Measurements from ENCODE around the gene ANAPC7.
"Not testable (repeated sequence)": the region's sequence is repeated elsewhere in the genome, so short reads cannot be mapped to it uniquely, and the experiment has no call there.

The ANAPC7 gene, protein sequence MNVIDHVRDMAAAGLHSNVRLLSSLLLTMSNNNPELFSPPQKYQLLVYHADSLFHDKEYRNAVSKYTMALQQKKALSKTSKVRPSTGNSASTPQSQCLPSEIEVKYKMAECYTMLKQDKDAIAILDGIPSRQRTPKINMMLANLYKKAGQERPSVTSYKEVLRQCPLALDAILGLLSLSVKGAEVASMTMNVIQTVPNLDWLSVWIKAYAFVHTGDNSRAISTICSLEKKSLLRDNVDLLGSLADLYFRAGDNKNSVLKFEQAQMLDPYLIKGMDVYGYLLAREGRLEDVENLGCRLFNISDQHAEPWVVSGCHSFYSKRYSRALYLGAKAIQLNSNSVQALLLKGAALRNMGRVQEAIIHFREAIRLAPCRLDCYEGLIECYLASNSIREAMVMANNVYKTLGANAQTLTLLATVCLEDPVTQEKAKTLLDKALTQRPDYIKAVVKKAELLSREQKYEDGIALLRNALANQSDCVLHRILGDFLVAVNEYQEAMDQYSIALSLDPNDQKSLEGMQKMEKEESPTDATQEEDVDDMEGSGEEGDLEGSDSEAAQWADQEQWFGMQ

DNA sequence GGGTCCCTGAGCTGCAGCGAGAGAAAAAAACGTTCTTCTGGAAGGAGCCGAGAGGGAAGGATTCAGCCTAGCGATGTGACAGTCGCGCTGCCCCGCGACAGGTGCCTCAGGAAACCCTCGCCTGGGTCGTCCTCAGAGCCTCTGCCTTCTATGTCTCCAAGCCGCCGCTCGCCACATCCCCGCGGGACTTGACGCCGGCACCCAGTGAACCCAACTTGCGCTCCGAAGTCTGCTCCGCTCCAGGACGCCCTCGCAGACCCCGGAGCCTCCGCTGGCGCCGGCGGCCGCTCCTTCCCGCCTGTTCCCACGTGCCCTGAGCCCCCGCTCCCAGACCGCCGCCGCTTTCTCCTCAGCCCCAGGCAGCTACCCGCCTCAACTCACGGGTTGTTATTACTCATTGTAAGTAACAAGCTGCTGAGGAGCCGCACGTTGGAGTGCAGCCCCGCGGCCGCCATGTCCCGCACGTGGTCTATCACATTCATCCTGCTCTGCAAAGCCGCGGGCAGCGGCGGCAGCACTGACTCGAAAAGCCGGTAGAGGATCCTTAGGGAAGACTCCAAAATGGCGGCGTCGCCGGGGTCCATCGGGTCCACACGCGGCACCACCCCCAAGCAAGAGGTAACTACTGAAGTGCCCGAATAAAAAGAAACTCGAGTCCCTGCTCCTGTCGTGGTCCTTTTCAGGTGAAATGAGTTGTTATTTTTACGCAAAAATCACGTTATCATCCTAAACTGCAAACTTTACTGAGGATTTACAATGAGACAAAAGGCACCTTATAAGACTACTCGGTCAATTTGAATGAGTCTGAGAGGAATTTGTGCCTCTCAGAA, at the start of gene ANAPC7:
Gene ANAPC7, minus strand, starts transcription at position 563 of the 830 bp plus-strand sequence. Its CDS starts 81 bp downstream, at position 482.
- DNase-seq (ENCODE audit: low read depth), result peak; percentile 90

DNA sequence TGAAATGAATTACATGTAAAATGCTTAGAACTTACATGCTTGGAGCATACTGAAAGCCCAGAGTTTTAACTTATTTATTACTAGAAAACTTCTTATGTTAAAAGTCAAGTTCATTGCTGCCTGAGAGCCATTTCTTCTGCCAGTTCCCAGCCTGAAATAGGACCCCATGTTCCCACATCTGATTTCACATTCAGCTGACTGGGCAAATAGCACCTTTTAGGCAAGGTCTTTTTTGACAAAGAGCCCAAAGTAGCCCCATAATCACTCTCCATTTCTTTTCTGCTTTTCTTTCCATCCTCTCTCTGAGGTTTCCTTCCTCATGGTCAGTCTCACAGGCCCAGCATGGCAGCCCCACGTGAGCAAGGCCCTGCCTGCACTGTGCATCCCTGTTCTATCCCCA, 47.8 kb upstream of the ANAPC7 start:
- no peak for DNase-seq (ENCODE audit: low read depth)

DNA sequence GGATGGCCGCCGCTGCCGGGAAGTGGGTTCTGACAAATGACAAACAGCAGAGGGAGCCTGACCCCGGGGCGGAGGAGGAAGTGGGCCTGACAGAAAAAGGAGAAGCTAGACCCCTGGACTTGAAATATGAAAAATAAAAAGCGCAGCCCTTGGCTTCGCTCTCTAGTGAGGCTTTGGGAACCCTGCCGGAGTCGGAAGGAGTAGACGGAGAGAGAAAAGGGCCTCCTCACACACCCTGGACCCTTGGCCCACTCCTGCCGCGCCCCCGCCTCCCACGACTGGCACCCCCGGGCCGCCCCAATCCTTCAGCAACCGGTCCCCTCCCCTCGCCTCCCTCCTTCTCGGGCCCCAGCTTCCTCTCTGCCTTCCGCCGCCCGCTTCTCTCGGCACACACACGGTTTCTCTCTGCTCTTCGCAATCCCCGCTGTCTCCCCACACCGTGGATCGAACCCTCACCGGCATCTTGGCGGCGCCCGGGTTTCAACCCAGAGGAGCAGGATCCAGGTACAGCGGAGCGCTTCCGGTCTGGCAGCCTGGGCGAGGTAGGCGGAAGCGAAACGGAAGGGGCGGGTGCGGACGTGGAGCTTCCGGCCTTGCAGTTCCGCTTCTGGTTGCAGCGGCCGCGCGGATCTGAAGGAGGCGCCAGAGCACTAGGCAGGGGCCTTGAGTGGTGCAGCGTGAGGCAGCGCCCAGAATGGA, 46.4 kb upstream of the ANAPC7 start, which contains the start of gene ARPC3:
Gene ARPC3, minus strand, starts transcription at position 539 of the 699 bp plus-strand sequence. Its CDS starts 77 bp downstream, at position 462.
- DNase-seq (ENCODE audit: low read depth), result peak; percentile 95

DNA sequence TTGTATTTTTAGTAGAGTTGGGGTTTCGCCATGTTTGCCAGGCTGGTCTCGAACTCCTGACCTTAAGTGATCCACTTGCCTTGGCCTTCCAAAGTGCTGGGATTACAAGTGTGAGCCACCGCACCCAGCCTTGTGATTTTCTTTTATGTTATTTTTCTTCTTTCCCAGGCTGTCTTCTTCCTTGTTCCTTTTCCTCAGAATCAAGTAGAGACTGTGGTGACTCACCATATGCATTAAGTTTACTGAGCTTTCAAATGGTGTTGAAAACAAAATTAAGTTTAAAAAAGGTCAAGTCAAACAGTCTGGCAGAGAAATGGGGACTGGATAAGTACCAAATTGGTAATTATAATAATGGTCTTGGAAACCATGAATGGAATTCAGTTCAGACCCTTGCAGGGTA, 40.9 kb upstream of the ANAPC7 start:
- DNase-seq (ENCODE audit: low read depth), result no peak

DNA sequence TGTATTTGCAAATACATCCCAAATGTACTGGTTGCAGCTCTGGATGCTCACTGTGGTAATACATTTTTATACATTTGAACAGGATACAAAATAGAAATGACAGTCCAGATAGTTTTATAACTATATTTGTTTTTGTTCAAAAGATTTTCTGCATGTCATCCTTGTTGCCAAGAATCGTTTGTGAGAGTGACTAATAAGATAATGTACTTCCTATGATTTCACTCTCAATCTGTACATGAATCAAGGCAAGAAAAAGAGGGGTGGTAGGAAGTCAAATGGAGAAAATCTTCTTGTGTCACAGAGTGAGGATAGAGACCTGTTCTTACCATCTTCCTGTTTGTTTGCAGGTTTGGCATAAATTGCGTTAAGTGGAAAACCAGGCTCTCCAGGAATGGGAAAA, 32.7 kb upstream of the ANAPC7 start:
- peak; percentile 73 for DNase-seq (ENCODE audit: low read depth)

DNA sequence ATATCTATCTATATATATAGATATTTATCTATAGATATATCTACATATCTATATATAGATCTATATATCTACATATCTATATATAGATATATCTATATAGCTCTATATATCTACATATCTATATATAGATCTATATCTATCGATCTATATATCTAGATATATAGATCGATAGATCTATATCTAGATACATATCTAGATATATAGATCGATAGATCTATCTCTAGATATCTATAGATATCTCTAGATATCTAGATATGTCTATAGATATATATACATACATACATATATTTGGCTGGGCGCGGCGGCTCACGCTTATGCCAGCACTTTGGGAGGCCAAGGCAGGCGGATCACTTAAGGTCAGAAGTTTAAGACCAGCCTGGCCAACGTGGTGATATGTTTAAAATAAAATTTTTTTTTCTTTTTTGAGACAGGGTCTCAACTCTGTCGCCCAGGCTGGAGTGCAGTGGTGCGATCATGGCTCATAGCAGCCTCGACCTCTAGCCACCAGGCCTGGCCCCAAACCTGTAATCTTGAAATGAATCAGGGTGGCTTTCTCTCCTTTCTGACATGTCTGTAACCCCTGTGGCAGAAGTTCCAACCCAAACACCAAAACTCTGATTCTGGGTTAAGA, 28.6 kb upstream of the ANAPC7 start:
- DNase-seq (ENCODE audit: low read depth), result no peak

DNA sequence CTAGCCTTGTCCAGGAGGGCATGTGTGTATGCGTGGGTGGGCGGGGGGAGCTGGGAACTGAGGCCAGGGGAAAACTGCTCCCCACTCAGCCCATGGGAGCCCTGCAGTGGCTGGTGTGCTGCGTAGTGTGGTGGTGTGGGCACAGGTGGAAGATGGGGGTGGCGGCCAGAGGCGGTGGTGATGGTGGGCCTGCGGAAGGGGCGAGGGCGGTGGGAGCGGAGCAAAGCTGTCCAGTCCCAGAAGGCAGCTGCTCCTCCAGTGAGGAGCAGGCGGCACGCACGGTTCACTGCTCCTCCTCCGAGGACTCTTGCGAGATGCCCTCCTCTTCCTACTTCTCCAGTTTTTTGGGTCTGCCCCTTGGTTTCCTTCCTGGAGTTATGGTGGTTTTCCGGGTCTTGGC, 26.2 kb upstream of the ANAPC7 start:
- not testable (repeated sequence) for DNase-seq (ENCODE audit: low read depth)

DNA sequence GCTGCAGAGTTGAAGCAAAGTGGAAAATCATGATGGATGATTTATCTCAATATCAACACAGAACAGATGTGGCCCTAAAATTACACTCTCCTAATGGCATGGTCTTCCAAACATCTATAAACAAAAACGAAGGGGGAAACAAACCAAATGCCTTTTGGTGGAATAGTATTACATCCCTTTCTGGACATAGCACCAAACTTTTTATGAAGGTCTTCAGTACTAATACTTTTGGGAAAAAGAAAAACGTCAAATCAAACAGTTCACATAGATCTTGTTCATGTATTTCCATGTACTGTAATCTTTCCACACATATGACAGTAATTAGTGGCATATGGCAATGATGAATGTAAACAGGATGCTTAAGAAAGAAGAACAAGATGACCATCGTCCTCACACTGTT, 22.9 kb upstream of the ANAPC7 start:
- DNase-seq (ENCODE audit: low read depth), result no peak

DNA sequence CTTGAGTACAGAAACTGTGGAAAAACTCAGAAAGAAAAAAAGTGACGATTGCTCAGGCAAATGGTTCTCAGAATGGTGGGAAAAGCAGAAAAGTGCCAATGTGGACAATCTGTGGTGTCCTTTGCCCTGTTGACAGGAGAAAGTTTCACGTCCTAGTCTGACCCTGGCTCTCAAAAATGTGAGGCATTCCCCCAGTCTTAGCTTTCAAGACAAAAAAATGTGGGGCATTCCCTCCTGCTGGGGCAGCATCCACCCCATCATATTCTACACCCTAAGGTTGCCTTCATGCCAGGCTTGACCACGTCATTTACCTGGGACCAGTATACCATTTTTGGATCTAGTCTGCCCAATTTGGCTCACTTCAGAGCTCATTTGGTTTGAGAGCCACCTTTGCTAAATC, 20.7 kb upstream of the ANAPC7 start:
- DNase-seq (ENCODE audit: low read depth), result peak; percentile 16

DNA sequence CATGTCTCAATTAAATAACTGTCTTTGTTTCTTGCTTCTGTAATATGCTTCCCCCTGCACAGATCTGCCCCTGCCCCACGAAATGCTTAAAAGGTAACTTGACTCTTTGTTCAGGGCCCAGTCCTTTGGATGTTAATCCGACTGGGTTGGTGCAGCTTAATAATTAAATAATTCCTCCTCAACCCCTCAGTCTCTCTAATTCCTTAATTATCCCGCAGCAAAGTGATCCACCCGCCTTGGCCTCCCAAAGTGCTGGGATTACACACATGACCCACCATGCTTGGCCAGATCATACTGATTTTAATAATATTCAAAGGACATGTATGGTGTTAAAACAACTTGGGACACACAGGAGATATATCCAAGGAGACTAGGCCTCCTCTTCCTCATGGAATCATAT, 18.2 kb upstream of the ANAPC7 start:
- DNase-seq (ENCODE audit: low read depth), result no peak

DNA sequence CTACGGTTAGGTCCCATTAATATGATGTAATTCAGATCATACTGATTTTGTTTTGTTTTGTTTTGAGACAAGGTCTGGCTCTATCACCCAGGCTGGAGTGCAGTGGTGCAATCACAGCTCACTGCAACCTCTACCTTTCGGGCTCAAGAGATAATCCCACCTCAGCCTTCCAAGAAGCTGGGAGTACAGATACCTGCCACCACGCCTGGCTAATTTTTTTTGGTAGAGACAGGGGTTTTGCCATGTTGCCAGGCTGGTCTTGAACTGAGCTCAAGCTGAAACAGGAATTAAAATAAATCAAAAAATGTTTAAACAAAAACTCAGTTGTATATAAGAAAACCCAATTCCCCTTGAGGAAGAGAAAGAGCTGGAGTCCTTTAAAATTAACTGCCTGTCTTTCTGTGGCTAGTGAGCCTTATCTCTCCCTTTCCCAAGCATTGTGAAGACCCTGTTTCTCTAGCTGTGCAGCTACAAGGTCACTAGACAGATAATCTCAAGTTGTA, 17.7 kb upstream of the ANAPC7 start:
- DNase-seq (ENCODE audit: low read depth), result no peak

DNA sequence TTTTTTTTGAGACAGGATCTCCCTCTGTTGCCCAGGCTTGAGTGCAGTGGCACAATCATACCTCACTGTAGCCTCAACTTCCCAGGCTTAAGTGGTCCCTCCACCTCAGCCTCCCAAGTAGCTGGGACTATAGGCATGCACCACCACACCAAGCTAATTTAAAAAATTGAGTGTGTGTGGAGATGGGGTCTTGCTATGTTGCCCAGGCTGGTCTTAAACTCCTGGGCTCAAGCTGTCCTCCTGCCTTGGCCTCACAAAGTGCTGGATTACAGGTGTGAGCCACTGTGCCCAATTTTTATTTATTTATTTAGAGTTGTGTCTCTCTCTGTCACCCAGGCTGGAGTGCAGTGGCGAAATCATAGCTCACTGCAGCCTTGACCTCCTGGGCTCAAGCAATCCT, 17.1 kb upstream of the ANAPC7 start:
- not testable (repeated sequence) for DNase-seq (ENCODE audit: low read depth)

DNA sequence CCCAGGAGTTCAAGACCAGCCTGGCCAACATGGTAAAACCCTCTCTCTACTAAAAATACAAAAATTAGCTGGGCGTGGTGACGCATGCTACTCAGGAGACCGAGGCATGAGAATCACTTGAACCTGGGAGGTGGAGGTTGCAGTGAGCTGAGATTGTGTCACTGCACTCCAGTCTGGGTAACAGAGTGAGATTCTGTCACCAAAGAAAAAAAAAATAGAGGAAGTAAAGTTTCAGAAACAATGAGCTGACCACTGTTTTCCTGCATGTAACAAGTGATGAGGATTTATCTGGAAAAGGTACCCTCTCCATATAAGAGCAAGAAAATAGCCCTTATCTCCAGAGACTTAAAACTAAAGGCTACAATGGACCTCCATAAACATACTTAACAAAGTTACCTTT, 13.6 kb upstream of the ANAPC7 start:
- DNase-seq (ENCODE audit: low read depth), result not testable (repeated sequence)

DNA sequence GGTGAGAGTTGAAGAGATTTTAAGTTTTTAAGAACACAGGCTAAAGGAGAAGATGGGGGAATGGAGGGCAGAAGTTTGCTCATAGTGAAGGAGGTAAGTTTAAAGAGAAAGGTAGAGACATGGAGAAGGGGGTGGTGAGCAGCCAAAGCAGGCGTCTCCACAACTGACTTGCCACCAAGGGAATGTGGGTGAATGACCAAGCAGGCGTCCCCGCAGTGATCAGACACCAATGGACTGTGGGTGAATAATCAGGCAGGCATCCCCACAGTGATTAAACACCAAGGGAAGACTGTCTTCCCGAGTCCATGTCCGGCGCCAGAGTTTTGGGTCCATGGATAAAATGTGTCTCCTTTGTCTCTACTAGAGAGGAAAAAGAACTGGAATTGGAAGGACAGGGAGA, 6.6 kb upstream of the ANAPC7 start:
- not testable (repeated sequence) for DNase-seq (ENCODE audit: low read depth)

DNA sequence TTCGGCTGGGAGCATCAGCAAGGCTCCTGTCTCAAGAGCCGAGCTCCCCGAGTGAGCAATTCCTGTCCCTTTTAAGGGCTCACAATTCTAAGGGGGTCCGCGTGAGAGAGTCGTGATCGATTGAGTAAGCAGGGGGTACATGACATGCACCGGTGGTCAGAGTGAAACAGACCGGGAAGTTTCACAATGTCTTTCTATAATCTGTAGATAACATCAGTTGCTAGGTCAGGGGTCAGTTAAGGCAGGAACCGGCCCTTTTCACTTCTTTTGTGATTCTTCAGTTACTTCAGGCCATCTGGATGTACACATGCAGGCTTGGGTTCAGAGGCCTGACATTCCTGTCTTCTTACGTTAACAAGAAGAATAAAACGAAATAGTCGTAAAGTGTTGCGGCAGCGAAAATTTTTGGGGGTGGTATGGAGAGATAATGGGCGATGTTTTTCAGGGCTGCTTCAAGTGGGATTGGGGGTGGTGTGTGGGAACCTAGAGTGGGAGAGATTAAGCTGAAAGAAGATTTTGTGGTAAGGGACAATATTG, 1.7 kb upstream of the ANAPC7 start:
- DNase-seq (ENCODE audit: low read depth), result not testable (repeated sequence)

DNA sequence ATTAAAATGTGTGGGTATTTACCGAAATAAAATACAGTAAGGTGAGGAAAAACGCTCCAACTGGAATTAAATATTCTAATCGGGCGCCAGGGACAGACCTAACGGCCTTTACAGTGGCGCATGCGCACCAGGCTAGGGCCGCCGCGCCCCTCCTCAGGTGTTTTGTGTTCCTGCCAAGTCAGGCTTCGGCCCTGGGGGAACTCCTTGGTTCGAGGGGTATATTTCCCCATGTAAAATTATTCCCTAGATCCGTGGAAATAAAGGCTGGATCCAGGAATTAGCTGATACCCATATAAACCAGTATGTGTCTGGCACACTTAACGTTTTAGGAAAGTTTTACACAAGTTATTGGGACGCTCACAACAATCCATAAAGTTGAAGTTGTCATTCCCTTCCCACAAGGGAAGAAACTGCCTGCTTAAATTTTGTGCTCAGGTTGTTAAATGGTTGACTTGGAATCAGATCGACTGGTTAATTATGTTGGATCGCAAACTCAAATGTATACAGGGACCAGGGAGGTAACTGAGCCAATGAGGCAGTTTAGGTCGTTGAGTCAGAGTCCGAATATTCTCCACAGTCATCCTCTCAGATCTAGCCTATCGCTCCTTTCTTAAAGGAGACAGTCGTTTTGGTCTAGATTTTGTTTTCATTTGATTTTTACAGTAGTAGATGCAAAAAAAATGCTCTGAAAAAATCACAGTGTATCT, 621 bp upstream of the ANAPC7 start:
- DNase-seq (ENCODE audit: low read depth), result peak; percentile 36

DNA sequence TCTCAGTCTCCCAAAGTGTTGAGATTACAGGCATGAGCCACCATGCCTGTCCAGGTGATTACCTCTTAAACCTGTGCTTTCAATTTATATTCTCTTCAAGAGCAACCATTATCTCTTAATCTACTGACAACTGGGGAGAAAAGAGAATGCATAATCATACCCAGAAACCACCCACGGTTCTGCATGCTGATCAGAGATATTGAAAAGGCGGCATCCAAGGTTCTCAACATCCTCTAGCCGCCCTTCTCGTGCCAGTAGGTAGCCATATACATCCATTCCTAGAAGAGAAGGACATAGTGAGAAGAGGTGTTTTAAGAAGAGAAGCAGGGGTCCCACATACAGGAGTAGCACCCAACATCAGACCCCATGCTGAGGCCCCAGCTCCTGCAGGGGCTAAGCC, 20.8 kb downstream of the ANAPC7 start:
- no peak for DNase-seq (ENCODE audit: low read depth)

DNA sequence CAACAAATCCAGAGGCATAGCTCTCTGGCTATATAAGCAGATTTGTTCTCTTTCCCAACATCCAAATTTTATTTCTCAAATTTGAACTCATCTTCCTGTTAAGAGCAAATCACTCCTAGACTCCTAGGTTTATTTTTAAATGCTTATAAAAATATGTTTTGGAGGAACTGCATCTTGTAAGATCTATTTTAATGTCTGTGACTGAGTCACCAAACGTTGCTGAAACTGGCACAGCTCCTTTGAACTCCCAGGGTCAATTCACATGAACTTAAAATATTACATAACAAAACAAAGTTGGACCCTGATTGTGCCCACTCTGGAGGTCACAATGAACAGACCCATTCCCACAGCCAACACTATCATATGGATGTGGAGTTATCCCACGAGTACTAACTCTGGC, 23.9 kb downstream of the ANAPC7 start:
- no peak for DNase-seq (ENCODE audit: low read depth)

DNA sequence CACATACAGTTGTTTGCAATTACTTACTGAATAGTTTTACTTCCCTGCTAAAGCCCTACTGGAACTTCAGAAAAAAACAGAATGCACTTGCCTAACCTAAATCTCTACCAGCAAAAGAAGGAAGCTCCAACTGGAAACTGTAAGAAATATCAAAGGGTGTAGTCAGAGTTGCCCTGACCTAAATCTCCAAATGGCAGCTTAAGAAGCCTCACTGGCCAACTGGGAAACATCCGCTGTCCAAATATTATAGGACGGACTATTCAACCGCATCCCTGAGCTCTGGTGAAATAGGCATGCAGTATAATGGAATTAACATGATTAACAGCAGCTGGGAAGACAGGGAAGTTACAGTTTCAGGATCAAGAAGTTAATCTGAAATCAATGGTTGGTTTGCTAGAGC, 24.3 kb downstream of the ANAPC7 start:
- peak; percentile 29 for DNase-seq (ENCODE audit: low read depth)

DNA sequence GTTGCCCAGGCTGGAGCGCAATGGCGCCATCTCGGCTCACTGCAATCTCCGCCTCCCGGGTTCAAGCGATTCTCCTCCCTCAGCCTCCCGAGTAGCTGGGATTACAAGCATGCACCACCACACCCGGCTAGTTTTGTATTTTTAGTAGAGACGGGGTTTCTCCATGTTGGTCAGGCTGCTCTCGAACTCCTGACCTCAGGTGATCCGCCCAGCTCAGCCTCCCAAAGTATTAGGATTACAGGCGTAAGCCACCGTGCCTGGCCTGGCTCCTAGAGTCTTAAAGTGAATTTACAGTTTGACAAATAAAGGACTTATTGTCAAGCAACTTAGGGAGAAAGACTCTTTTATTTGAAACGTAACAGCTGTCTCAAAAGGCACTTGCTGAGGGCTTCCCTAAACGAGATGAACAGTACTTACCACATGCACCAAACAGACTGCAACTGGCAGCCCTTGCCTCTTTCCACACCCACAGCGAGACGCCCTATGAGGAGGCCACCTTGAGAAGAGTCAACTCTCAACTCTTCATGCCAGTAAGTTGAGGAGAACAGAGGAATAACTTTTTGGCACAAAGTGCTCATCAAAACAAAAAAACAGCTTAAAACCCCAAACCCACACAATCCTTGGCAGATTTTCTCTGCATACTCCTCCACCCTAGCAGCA, 25.2 kb downstream of the ANAPC7 start:
- not testable (repeated sequence) for DNase-seq (ENCODE audit: low read depth)
